ENCODE results near the gene KRT78.

KRT78 gene

DNA sequence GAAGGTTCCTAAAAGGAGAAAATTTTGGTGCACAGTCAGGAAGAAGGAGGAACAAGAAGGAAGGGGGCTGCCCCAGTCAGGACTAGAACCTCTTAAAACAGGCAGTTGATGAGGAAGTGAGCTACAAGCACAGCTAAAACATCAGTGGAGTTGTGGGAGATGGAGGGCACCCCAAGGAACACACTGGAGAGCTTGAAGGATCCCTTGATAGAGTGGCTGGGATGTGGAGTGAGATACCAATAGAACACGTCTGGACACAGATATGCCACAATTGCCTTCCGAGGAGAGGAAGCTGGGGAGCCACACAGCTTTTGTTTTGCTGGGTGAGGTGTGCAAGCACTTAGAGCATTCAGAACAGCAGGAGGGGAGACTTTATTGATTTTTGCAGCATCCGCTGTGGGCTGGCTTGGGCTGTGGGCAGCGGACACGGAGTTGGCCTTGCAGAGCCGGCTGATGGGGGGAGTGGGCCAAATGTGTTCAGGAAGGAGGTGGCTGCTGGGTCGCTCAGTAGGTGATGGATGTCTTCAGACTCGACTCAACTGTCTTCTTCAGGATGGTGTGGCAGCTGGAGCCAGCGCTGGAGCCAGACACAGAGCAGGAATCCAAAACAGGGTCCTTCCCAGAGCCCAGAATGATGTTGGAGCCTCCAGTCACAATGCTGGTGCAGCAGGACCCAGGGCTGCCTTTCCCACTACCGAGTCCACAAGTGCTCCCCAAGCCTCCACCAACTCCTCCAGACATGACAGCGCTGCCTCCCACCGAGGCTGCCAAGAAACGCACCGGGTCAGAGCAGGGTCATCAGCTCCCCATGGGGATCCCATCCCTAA, 10.0 kb downstream of the KRT78 start:
- no peak overlapping the region for H3K27ac ChIP-seq (ENCODE audit: low read length)
- no peak overlapping the region for H3K9ac ChIP-seq (ENCODE audit: low read length)
- H3K27me3 ChIP-seq (ENCODE audit: low read depth, low read length) = peaks cover 35% of the 10 kb centered on the region
- no peak overlapping the region for H3K4me2 ChIP-seq (ENCODE audit: low read length)
- peaks cover 9% of the 10 kb centered on the region for H3K4me1 ChIP-seq (ENCODE audit: low read length)
- no peak overlapping the region for H2AFZ ChIP-seq (ENCODE audit: low read depth, low read length)
- no peak overlapping the region for H3K4me3 ChIP-seq (ENCODE audit: low read length)
- H4K20me1 ChIP-seq (ENCODE audit: insufficient read depth, low read length) = no peaks in the 10 kb centered on the region
- no peaks in the 10 kb centered on the region for H3K36me3 ChIP-seq (replicated peaks; ENCODE audit: low read depth, low read length)
- no peaks in the 10 kb centered on the region for H3K79me2 ChIP-seq (ENCODE audit: low read length)
- no peak for TF ChIP-seq EZH2phosphoT487 (IDR thresholded peaks at IDR 0.05; ENCODE audit: low read depth)
- TF ChIP-seq, protein P1, sequence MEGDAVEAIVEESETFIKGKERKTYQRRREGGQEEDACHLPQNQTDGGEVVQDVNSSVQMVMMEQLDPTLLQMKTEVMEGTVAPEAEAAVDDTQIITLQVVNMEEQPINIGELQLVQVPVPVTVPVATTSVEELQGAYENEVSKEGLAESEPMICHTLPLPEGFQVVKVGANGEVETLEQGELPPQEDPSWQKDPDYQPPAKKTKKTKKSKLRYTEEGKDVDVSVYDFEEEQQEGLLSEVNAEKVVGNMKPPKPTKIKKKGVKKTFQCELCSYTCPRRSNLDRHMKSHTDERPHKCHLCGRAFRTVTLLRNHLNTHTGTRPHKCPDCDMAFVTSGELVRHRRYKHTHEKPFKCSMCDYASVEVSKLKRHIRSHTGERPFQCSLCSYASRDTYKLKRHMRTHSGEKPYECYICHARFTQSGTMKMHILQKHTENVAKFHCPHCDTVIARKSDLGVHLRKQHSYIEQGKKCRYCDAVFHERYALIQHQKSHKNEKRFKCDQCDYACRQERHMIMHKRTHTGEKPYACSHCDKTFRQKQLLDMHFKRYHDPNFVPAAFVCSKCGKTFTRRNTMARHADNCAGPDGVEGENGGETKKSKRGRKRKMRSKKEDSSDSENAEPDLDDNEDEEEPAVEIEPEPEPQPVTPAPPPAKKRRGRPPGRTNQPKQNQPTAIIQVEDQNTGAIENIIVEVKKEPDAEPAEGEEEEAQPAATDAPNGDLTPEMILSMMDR (IDR thresholded peaks at IDR 0.05; ENCODE audit: low read depth, low read length) = no peak
- H3K9me3 ChIP-seq (ENCODE audit: insufficient read depth, low read length) = no peaks in the 10 kb centered on the region

DNA sequence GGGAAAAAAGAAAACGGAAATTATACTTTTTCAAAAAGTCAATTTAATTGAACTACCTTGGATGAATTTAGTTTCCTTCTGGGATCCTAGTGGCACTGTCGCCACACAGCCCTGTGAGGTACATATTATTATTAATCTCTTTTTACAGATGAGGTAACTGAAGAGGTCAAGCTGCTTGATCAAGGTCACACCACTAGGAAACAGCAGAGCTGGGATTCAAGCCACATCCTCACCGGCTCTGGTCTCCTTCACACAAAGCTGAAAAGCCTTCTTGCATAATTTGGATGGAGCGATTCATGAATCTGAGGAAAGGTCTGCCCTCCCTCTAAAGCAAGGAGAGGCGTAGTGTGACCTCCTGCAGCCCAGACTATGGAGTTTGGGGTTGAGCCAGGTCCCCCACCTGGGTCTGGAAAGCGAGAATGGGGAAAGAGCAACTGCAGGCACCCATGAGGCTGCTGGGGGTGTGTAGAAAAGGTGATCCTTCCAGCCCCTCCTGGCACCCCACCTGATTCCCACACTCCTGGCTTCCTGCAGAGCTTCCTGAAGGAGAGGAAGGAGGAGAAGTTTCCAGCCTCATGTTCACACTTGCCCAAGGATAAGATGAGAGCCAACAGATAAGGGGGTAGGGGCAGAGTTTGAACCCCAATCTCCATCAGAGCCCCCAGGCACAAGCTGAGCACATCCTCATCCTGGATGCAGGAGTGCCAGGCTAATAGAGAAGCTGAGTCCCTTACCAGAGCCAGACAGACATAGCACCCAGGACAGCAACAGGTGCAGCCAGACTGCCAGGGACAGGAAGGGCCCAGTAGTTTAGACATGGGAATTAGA, 10.8 kb downstream of the KRT78 start:
- no peak for TF ChIP-seq EZH2phosphoT487 (IDR thresholded peaks at IDR 0.05; ENCODE audit: low read depth)
- TF ChIP-seq, protein P1 (IDR thresholded peaks at IDR 0.05; ENCODE audit: low read depth, low read length) = no peak
- H3K4me1 ChIP-seq (ENCODE audit: low read length) = peaks cover 6% of the 10 kb centered on the region
- no peaks in the 10 kb centered on the region for H3K79me2 ChIP-seq (ENCODE audit: low read length)
- no peaks in the 10 kb centered on the region for H3K36me3 ChIP-seq (replicated peaks; ENCODE audit: low read depth, low read length)
- H3K27me3 ChIP-seq (ENCODE audit: low read depth, low read length) = peaks cover 35% of the 10 kb centered on the region
- no peak overlapping the region for H2AFZ ChIP-seq (ENCODE audit: low read depth, low read length)
- no peaks in the 10 kb centered on the region for H4K20me1 ChIP-seq (ENCODE audit: insufficient read depth, low read length)
- H3K4me3 ChIP-seq (ENCODE audit: low read length) = no peak overlapping the region
- H3K27ac ChIP-seq (ENCODE audit: low read length) = no peak overlapping the region
- H3K4me2 ChIP-seq (ENCODE audit: low read length) = no peak overlapping the region
- H3K9me3 ChIP-seq (ENCODE audit: insufficient read depth, low read length) = no peaks in the 10 kb centered on the region
- H3K9ac ChIP-seq (ENCODE audit: low read length) = no peak overlapping the region

- no peak overlapping the region for H3K9ac ChIP-seq (ENCODE audit: low read length)
- no peak overlapping the region for H3K27ac ChIP-seq (ENCODE audit: low read length)
- no peak overlapping the region for H3K4me2 ChIP-seq (ENCODE audit: low read length)
- H4K20me1 ChIP-seq (ENCODE audit: insufficient read depth, low read length) = no peaks in the 10 kb centered on the region
- peaks cover 6% of the 10 kb centered on the region for H3K4me1 ChIP-seq (ENCODE audit: low read length)
- peaks cover 35% of the 10 kb centered on the region for H3K27me3 ChIP-seq (ENCODE audit: low read depth, low read length)
- no peak overlapping the region for H2AFZ ChIP-seq (ENCODE audit: low read depth, low read length)
- no peak for TF ChIP-seq EZH2phosphoT487 (IDR thresholded peaks at IDR 0.05; ENCODE audit: low read depth)
- TF ChIP-seq, protein P1 (IDR thresholded peaks at IDR 0.05; ENCODE audit: low read depth, low read length) = no peak
- no peaks in the 10 kb centered on the region for H3K9me3 ChIP-seq (ENCODE audit: insufficient read depth, low read length)
- H3K79me2 ChIP-seq (ENCODE audit: low read length) = no peaks in the 10 kb centered on the region
- H3K4me3 ChIP-seq (ENCODE audit: low read length) = no peak overlapping the region
- no peaks in the 10 kb centered on the region for H3K36me3 ChIP-seq (replicated peaks; ENCODE audit: low read depth, low read length)
These were observed 11.4 kb downstream of the KRT78 start for GRCh38 chr12:52837413-52837741.
